Left renal pelvis (tissue), 4 donors: ENCODE data around the gene SH3BGRL2. TPM values are rescaled to one million over a fixed set of nuclear protein-coding genes. Genes with fewer than 3 reads are reported as not detected.

Source experiments
- DNase-seq, 4 donors: peaks; one replicate each; pipeline ENCODE4 v3.0.0-alpha.2; 2013; ENCODE audit warnings: low read depth in 4 of 4, low spot score in 3 of 4
- polyA plus RNA-seq, 4 donors: library from polyadenylated mRNA; unstranded; fragments of 120-200 nt; gene quantifications; one replicate each; pipeline ENCODE4 v1.2.1, GENCODE V29; 2013; ENCODE audit not compliant: insufficient read length in 4 of 4

SH3BGRL2 gene
- polyA plus RNA-seq = 10 to 100 TPM; 16.0 to 40.6 (median 33.6) TPM

DNA sequence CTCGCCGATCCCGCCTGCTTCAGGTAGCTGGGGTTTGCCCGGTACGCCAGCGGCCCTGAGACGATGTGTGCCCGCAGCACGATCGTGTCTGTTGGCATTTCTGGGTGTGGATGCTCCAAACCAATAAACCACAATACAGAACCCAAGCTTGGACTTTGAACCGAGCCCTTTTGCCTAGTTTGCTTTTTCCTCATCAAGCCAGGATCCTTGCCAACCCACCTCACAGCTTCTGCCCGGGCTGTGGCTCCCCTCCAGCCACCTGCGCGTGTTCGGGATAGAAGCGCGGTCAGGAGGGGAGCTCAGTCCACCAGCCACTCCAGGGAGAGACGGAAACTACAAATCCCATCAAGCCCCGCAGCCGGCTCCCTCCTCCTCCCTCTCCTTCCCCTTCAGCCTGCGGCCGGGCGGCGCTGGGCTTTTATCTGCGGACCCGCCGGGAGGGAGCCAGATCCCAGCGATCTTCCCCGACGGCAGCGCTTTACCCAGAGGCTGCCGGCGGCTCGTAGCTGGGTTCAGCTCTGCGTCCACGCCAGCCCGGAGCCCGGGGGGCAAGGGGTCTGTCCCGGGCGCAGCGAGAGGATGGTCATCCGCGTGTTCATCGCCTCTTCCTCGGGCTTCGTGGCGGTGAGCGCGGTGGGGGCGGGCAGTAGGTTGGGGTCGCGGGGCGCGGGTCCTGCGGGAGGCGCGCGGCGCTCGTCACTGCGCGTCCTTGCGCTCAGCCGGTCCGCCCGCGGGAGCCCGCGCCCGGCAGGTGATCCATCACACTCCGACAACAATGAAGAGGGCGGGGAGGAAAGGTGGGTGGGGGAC lies at the start of gene SH3BGRL2:
TSS of gene SH3BGRL2 (plus strand) at position 447 of the 810 bp plus-strand sequence. CDS start at position 580, 133 bp downstream.
- DNase-seq = peak; percentile 61 to 65 (median 64)

- no peak for DNase-seq
Measured at GRCh38 chr6:79584332-79584731, 46.8 kb upstream of the SH3BGRL2 start.

DNA sequence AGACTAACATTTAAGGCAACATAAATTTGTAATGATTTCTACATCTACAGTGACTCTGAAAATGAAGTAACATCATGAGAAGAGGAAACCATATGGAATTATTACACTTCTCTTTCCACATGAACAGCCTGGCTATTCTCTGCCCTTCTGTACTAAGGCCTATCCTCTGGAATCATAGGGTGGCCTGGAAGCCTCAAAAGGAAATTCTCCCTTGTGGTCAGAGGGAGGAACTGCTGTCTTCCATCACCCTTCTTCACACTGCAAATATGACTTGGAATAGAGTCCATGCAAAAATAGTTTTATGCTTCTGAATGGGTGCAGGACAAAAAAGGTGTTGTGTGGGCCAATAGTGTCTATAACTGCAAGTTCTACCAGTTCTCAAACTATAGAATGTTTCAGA lies 44.6 kb upstream of the SH3BGRL2 start:
- no peak for DNase-seq

DNA sequence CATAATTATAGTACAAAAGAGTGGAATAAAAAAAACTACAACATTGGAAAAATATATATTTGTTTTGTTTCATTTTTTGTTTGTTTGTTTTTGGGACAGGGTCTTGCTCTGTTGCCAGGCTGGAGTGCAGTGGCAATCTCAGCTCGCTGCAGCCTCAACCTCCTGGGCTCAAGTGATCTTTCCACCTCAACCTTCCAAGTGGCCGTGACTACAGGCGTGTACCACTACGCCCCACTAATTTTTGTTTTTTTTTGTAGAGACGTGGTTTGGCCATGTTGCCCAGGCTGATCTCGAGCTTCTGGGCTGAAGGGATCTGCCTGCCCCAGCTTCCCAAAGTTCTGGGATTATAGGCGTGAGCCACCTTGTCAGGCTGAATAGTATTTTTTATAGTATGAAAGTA lies 41.4 kb upstream of the SH3BGRL2 start:
- no peak for DNase-seq

GRCh38 chr6:79597155-79597554 lies 34.0 kb upstream of the SH3BGRL2 start:
- DNase-seq = no peak

GRCh38 chr6:79598012-79598411 lies 33.1 kb upstream of the SH3BGRL2 start:
- no peak for DNase-seq

GRCh38 chr6:79599725-79600259 lies 31.3 kb upstream of the SH3BGRL2 start:
- no peak for DNase-seq

- DNase-seq = no peak
Measured at GRCh38 chr6:79600313-79600712, 30.8 kb upstream of the SH3BGRL2 start.

GRCh38 chr6:79600812-79601609 lies 30.1 kb upstream of the SH3BGRL2 start:
- DNase-seq = peak; percentile 10 to 46 (median 22)

DNA sequence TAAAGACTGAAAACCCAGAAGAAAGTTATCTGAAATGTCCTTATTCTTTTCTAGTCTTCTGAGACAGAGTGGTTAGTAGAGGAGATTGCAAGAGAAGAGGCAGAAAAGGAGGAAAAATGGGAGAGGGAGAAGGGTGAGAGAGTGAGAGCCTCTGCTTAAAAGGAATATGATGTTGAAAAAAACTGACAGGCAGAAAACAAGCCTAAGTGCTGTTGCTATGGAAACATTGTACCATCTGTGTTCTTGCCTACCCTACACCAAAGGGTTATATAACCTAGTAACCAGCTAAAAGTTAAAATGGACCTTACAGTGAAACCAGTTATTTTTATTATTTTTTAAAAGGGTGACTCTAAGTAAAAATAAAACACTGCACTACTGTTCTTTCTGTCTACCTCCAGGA lies 28.3 kb upstream of the SH3BGRL2 start:
- no peak for DNase-seq

DNA sequence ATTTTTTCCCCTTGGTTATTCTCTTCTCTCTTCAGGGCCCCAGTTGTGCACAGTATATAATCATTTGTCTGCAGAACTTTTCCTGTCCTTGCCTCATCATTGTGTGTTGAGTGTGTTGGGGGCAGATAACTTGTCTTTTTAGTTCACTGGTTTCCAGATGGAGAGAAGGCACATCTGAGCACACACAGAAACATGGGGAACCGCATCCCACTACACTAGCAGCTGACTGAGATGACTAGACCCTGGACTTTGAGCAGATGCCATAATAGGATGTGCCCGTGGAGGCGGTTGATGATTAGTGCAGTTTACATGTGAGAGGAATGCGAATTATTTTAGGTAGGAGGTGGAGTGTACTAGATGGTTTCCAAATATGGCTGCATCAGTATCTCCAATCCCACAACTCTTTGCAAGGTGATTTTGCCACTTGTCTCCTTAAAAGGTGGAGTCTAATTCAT lies 26.5 kb upstream of the SH3BGRL2 start:
- no peak for DNase-seq

DNA sequence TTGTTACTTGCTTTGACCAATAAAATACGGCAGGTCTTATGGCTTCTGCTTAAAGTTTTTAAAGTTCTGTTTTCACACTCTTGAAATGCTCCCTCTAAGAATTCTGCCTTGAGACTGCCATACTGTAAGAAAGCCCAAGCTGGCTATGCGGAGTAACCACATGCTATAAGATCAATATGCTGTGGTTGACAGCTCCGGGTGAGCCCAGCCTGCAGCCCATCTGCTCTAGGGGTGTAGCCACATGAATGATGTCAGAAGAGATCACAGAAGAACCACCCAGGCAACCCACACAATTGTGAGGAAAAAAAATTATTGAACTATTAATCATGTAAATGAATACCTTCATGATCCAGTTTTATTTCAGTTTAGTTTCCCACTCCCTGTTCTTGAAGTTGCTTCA lies 26.1 kb upstream of the SH3BGRL2 start:
- no peak for DNase-seq

GRCh38 chr6:79605968-79606764 lies 25.0 kb upstream of the SH3BGRL2 start:
- no peak for DNase-seq

- DNase-seq = no peak
Measured at GRCh38 chr6:79607000-79607399, 24.1 kb upstream of the SH3BGRL2 start.

GRCh38 chr6:79608334-79609224 lies 22.6 kb upstream of the SH3BGRL2 start:
- no peak for DNase-seq

- DNase-seq = no peak
Measured at GRCh38 chr6:79609225-79609595, 21.9 kb upstream of the SH3BGRL2 start.

DNA sequence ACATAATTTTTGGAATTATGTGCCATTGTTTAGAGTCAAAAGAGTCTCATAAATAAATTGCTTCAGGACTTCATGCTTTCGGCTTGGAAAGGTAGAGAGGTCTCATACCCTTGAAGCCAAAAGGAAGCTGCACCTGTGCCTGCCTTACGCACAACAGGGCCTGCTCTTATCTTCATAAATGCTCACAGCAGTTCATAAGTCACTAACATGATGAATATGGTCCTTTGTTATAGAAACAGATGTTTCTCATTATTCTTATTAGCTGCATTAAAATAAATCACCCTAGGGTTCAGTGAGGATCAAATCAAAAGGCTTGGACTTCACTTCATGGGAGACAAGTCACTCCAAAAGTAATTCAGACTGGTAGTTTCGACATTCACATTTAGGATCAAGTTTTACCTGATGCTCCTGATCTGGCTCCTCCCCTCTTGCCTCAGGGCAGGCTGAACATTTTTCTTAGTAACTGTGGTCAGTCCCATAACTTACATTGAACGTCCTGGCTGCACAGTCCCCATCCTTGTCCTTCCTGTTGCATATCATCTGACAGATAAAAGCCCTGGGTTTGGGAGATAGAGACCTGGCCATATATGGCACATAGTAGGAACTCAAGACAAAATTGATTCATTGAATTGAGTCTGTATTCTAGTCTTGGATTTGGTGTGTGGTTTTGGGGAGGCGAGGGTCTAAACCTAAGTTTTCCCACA lies 20.7 kb upstream of the SH3BGRL2 start:
- DNase-seq = no peak

DNA sequence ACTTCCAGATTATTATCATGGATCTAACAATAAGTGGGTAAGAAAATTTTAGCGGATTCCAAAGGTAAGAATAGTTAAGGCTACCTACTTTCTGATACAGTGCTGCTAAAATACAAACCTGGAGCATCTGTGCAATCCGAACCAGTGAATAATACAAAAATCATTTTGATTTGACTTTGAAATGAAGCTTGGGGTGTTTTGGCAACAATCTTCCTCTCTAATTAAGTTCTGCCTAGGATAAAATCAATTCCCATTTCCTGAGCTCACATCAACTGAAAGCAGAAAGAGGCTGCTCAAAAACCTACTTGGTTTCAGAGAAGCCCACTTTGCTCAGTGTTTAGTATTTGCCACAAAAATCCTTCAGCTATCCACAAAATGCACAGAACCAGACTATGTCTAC lies 18.7 kb upstream of the SH3BGRL2 start:
- DNase-seq = no peak

- no peak for DNase-seq
Measured at GRCh38 chr6:79612918-79613317, 18.2 kb upstream of the SH3BGRL2 start.
